ENCODE results near the gene TNFSF11.

- TF ChIP-seq CTCF (IDR thresholded peaks at IDR 0.05 in 4 of 5, conservative IDR thresholded peaks at IDR 0.05 in 1 of 5) (no peak), POLR2A (IDR thresholded peaks at IDR 0.05) (no peak)
Measured at GRCh38 chr13:42638101-42638500, 64.1 kb downstream of the TNFSF11 start.
